AML-193 (cell line): ENCODE data around the gene UPK1B.
"Not testable (repeated sequence)": the region's sequence is repeated elsewhere in the genome, so short reads cannot be mapped to it uniquely, and the experiment has no call there.

Source experiments
- DNase-seq, 2 experiments: peaks; one replicate each; lab custom pipeline; 2025; lab: John Stamatoyannopoulos, UW

Gene UPK1B

DNA sequence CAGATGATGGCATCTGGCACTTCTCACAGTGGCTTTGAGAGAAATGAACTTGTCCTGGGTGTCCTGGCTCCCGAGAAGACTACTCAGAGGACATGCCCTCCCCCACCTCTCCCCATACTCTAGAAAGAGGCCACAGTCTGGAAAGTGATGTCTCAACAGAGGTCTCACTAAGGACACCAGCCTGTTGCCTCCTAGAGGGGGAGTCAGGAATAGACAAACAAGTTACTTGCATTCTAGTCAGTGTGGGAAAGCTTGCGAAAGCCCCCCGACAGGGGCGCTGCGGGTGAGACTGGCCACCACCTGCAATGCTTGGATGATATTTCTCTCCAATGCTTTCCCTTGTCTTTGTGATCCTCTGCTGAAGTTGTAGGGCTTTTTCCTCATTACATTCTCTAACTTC is 50.1 kb downstream of the UPK1B start:
- DNase-seq: no peak

DNA sequence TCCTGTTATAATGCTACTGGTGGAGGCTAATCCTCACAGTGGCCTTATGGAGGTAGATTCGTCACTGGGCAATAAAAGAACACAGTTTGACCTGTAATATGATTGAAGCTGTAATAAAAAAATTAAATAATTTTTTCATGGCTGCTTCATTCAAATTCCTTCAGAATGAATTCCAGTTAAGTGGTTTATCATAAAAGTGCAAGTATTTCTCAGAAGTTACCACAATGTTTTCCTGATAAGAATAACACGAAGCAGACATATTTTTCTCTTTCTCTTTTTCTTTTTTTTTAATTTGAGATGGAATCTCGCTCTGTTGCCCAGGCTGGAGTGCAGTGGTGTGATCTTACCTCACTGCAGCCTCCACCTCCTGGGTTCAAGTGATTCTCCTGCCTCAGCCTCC is 51.7 kb downstream of the UPK1B start:
- DNase-seq: no peak

DNA sequence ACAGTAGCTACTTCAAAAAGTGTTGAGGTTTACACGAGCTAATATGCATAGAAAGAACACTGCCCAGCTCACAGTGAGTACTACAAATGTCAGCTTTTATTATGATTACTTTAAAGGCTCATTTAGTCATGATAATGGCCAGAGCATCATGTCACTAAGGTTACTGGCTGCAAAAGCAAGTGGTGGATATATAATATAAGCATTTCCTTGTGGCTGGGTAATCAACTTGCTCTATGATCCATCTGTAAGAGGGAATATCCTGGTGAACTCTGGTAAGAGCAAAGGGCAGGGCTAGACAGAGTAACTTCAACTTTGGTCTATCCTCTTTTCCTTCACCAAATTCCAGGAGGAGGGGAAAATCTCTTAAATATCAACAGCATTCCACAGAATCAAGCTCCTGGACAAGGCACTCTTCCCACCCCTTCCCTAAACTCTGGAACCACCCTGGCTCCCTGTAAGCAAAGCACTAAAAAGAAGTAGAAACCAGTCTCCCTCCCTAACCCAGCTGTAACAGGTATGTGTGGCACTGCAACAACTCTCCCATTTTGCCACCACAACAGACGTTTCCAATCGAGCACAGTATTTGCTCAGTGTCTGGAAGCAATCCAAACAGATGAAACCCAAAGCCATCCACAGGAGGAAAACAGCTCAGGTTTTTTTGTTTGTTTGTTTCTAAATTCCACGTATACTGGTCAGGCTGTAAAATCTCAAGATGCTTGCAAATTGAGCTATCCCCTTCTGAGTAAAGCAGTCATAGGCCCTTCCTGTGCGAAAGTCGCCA is 53.9 kb downstream of the UPK1B start:
- DNase-seq: no peak

DNA sequence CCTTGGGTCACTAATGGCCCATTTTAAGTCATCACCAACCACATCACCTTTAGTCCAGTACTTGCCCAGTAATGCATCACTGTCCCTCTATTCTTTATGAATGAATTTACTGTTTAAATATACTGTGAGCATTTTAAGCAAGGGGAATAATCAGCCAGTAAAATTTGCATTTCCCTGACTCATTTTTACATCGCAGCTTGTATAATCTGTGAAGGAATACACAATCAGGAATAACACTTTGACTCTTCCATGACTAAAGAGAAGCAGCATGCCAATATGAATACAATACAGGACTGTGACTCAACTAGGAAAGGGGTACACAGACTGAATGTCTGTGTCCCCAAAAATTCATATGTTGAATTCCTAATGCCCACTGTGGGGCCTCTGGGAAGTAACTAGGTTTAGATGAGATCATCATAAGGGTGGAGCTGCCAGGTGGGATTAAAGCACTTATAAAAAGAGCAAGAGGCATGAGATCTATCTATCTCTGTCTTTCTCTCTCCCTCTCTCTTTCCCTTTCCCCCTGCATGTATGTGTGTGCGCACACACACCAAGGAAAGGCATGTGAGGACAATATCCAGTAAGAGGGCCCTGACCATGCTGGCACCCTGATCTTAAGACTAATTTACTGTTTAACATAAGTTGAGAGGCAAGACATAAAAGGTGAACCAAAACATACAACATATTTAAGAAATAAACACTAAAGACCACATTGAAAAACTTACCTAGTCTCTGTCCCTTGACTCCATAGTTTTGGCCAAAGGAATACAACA is 55.2 kb downstream of the UPK1B start:
- DNase-seq: no peak

DNA sequence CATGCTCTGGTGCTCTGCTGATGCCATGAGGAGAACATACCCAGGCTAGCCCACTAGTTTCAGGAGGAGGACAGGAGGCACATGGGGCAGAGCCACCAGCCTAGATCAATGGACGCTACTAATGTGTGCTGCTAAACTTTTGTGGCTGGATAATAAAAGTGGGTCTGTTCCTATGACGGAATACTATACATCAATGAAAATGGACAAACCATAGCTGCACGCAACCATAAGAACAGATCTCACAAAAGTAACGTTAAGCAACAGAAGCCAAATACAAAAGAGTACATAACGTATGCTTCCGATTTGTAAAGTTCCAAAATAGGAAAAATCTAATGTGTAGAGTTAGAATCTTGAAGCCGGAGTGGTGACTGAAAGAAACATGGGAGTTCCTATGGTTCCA is 55.8 kb downstream of the UPK1B start:
- DNase-seq: no peak

DNA sequence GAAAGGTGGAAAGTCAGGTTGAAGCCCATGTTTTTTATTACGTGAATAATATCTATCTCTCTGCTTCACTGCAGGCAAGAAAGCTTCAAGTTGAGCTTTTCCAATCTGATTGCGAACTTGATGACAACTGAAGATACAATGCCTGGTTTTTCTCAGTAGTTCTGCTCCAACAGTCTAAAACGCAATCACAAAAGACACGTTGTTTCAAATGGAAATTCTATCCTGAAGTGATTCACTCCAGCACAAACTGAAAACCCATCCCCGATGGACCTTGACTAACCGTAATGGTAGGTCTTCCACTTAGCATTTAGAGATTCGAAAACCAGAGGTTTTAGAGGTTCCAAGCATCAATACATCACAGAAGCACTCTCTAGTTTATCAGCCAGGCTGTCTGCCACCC is 56.7 kb downstream of the UPK1B start:
- no peak for DNase-seq

DNA sequence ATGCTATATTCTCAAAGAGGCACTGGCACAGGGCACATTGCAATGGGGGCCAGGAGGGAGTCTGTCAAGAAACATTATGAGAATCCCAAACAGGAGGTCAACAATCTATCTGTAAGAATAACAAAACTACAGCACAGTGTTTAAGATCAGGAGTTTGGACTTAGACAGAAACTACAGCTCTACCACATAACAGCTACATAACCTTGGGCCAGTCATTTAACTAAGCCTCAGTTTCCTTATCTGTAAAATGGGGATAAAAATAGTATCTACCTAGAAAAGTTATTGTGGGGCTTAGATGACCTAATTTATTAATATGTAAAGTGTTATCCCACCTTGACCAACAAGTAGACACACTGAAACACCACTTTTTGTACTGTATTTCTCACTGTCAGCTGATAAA is 57.3 kb downstream of the UPK1B start:
- no peak for DNase-seq

DNA sequence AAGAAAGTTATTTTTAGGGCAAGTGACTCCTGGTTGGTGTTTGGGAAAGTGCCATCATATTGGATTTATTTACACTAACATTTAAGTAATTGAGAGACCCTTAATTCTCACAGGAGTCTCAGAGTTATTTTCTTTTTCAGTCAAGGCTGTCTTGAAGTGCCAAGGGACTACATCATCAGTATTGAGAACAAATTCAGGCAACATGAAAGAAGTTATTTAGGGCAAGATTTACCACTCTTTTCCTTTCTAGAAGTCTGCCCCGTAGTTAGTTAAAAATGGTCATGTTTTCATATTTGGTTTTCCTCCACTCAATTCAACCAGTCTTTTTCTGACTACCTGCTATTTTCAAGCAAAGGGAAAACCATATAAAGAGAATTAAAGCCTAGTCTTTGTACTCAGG is 61.2 kb downstream of the UPK1B start:
- no peak for DNase-seq

DNA sequence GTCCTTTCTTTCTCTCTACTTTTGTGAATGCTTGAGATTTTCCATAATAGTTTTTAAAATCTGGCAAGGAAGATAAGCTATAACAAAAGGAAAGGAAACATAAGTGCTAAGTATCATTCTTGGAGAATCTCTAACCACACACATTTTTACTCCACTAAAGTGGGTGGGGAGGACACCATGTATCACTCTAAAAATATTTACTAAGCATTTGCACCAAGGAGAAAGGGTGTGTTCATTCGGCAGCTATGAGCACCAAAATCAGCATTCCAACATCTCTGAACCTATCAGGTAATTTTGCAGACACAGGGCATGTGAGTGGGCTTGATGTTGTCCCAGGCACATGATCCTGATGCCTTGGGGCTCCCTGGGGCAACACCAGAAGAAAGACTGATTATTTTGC is 61.8 kb downstream of the UPK1B start:
- no peak for DNase-seq

DNA sequence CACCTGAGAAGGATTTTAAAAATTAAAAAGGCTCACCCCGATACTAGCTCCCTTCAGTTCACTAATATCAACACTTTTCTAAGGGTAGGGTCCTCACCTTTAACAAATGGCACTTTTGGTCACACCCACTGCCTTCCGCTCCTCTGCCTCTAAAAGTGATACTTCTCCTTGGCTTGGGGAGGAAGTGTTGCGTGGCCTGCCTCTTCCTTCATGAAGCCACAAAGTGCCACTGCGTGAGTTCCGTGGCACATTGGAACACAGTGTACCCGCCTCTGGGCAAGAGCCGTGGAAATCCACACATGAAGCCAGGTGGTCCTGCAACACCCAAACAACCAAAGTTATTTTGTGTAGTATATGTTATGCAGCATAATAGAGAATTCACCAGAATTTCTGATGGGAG is 63.4 kb downstream of the UPK1B start:
- no peak for DNase-seq

DNA sequence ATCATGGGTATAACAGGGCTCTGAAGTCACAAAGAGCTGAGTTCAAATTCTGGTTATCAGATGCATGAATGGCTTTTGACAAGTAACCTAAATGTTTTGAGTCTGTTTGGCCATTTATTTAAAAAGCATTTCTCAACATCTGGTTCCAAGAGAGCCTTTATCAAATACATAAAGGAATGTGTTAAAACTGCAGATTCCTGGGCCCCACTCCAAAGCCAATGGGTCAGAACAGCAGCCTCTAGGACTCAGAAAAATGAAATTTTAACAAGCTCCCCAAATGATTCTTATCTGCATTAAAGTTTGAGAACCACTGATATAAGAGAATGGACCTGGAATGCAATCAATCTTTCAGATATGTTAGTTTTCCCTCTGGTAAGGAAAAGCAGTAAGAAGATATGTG is 63.9 kb downstream of the UPK1B start:
- no peak for DNase-seq

DNA sequence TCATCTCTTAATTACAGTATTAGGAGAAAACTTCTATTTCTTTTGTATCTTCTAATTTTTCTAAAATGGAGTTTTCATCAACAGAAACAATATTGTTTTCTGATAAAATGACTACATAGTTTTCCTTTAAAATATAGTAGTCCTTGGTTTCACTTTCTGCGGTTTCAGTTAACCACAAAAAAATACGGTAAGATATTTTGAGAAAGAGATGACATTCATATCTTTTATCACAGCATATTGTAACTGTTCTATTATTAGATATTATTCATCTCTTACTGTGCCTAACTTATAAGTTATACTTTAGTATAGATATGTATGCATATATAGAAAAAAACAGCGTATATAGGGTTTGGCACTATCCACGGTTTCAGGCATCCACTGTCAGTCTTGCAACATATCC is 65.0 kb downstream of the UPK1B start:
- DNase-seq: peak in 1 of 2 experiments; percentile 17

DNA sequence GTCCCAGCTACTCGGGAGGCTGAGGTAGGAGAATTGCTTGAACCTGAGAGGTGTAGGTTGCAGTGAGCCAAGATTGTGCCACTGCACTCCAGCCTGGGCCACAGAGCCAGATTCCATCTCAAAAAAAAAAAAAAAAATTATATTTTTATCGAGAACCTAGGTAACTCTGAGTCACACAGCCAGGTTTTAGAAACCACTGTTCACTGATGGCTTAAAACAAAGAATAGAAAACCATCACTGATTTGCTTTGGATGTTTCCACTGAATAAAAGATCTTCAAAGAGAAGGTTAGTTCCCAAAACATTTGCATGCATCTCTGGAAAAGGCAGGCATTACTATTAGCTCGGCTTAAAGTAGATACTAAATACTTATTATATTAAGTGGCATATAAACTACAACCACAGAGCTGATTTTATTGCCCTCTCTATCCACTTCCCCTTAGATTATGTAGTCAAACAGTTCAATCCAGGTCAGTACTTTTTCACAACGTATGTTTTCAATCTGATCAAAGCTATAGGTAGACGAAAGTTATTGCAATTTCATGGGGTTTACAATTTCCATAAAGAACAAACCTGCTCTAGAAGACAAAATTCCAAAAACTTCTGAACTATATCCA is 65.9 kb downstream of the UPK1B start:
- peak in 1 of 2 experiments; percentile 34 for DNase-seq

DNA sequence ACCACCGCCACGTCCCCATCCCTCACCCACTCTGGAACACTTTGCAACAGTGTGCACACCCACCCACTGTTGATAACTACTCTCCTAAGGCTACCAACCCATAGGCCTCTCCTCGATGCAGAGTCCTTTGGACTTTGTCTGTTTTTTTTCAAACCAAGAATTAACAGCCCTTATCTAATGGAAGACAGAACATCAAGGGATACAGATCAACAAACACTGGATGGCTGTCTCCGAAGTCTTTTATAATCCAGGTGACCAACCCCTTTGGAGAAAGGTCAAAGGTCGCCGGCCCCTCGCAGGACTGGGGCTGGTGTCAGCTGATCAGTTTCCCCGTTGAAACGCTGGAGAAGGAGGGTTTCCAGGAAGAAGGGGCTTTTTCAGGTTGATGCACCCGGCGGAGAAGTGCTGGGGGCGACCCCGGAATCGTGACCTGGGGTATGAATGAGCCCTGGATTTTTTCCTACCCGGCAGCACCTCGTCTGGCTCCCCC is 66.7 kb downstream of the UPK1B start:
- DNase-seq: no peak

DNA sequence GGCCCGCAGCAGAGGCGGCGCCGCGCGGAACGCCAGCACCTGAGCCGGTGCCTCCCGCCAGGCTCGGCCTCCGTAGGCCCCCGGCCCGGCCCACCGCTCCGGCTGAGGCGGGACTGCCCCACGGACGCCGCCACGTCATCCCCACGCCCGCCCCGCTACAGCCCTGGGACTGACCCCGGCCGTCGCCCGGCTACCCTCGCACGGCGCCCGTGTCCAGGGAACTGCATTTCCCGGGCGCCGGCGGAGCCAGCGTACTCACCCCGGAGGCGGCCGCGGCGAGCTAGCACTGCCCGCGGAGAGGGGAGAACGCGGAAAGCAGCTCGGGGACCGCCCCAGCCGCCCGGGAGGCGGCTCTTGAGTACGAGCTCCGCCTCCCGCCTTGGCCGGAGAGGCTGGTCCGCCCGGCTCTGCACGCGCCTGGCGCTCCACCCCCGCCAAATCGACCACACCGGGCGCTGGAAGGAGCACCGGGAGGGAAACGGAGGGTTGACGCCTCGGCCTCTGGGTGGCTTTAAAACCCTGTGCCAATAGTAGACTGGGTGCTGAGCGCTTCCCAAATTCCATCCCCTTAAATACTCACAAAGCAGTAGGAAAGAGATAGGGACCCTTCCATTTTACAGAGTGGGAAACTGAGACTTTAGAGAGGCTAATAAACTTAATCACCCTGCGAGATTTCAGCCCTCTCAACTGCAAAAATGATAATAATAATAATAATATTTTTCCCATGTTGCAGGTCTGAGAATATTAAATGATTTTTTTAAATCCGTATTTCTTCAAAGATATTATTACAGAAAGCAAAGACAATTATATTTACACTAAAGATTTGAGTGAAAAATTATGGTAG is 67.4 kb downstream of the UPK1B start, which contains the start of gene B4GALT4:
B4GALT4 (minus strand) TSS at position 288 of the 844 bp plus-strand sequence. CDS start 10,779 bp downstream, outside the sequence.
- DNase-seq: peak; percentile 79 to 84

DNA sequence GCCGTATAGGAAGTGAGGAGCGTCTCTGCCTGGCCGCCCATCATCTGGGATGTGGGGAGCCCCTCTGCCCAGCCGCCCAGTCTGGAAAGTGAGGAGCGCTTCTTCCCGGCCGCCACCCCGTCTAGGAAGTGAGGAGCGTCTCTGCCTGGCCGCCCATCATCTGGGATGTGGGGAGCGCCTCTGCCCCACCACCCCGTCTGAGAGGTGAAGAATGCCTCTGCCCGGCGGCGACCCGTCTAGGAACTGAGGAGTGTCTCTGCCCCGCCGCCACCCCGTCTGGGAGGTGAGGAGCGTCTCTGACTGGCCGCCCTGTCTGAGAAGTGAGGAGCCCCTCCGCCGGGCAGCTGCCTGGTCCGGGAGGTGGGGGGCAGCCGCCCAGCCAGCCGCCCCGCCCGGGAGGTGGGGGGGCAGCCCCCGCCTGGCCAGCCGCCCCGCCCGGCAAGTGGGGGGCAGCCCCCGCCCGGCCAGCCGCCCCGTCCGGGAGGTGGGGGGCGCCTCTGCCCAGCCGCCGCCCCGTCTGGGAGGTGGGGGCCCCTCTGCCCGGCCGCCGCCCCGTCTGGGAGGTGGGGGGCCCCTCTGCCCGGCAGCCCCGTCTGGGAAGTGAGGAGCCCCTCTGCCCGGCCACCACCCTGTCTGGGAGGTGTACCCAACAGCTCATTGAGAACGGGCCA is 69.1 kb downstream of the UPK1B start:
- DNase-seq: not testable (repeated sequence)

DNA sequence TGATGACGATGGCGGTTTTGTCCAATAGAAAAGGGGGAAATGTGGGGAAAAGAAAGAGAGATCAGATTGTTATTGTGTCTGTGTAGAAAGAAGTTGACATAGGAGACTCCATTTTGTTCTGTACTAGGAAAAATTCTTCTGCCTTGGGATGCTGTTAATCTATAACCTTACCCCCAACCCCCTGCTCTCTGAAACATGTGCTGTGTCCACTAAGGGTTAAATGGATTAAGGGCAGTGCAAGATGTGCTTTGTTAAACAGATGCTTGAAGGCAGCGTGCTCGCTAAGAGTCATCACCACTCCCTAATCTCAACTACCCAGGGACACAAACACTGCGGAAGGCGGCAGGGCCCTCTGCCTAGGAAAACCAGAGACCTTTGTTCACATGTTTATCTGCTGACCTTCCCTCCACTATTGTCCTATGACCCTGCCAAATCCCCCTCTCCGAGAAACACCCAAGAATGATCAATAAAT is 69.7 kb downstream of the UPK1B start:
- not testable (repeated sequence) for DNase-seq

DNA sequence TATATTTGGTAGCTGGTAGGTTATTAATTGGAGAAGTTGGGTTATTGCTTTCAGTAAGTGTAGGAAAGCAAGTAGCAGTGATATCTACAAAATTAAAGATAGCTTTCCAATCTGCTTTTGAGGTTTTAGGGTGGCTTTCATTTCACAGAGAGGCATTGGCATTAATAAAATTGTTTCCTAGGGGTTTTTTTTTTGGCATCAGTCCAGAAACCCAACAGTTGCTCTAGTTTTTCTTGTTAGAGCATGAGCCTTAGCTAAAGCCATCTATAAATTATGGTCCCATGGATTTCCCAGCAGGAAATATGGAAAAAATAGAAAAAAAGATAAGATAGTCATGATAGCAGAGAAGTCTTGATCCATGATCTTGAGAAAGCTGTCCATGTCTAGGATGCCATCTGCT is 70.3 kb downstream of the UPK1B start:
- DNase-seq: no peak

DNA sequence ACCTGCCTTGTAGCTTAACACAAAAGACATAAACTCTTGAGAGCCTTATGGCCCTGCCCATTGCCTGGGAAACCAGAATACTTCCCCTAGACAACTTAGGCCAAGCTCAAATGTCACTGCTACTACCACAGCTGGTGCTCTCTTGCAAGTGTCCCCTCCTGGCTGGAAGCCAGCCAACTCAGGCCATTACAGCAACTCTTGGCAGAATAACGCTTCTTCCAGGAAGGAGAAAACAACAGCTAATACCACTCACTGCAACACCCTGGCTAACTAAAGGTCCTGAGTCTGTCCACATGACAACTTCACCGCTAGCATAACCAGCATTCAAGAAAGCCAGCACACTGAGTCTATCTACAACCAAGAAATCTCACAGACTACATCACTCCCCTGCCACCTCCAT is 72.4 kb downstream of the UPK1B start:
- no peak for DNase-seq
